Measurements from ENCODE around the gene CCDC167. TPM values are rescaled to one million over a fixed set of nuclear protein-coding genes. Genes with fewer than 3 reads are reported as not detected.

Gene CCDC167
- total RNA-seq, 1 donor from 2014 or later: 28.4 TPM

DNA sequence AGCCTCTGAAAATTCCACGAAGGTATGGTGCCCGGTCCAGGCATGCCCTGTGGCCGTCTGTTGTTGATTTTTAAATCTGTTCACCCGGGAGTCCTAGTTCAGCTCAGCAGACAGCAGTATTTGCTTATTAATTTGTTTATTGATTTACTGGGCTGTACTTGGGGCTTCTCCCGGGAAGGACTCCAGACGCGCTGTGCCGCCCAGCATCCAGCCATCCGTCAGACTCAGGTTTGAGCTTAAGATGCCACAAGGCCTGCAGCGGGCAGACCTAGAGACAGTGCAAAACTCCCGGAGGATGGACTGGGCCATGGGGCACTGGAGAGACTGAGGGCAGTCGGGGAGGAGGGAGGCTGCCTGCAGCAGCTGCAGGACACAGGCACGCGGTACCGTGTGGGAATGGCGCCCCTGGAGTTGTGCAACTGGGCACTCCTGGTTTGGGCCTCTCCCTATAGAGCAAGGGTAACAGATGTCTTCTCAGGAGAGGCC lies 17.3 kb upstream of the CCDC167 start:
- intact Hi-C loops (cut with DNase I): no loop called here
- TF ChIP-seq CTCF (IDR thresholded peaks at IDR 0.05): no peak
- no peak for DNase-seq (ENCODE audit: low spot score in 2 of 2)
- H3K36me3 ChIP-seq: no peaks in the 10 kb centered on the region
- H3K4me3 ChIP-seq: no peak overlapping the region
- no peaks in the 10 kb centered on the region for H3K4me1 ChIP-seq
- no peak overlapping the region for H3K27ac ChIP-seq
- no peaks in the 10 kb centered on the region for H3K9me3 ChIP-seq
- H3K27me3 ChIP-seq: no peaks in the 10 kb centered on the region

GRCh38 chr6:37516076-37516919 lies 16.6 kb upstream of the CCDC167 start:
- Histone ChIP-seq H3K9me3 (no peaks in the 10 kb centered on the region), H3K27ac (no peak overlapping the region), H3K36me3 (no peaks in the 10 kb centered on the region), H3K27me3 (no peaks in the 10 kb centered on the region), H3K4me1 (no peaks in the 10 kb centered on the region), H3K4me3 (no peak overlapping the region)
- intact Hi-C loops (cut with DNase I): no loop called here
- no peak for DNase-seq (ENCODE audit: low spot score in 2 of 2)
- TF ChIP-seq CTCF (IDR thresholded peaks at IDR 0.05): no peak

- no peak for DNase-seq (ENCODE audit: low spot score in 2 of 2)
- Histone ChIP-seq H3K4me1 (no peaks in the 10 kb centered on the region), H3K9me3 (no peaks in the 10 kb centered on the region), H3K36me3 (no peaks in the 10 kb centered on the region), H3K27ac (no peak overlapping the region), H3K4me3 (no peak overlapping the region), H3K27me3 (no peaks in the 10 kb centered on the region)
- no peak for TF ChIP-seq CTCF (IDR thresholded peaks at IDR 0.05)
- intact Hi-C loops (cut with DNase I): no loop called here
Measured at GRCh38 chr6:37515712-37516075, 16.0 kb upstream of the CCDC167 start.

- no peak for DNase-seq (ENCODE audit: low spot score in 2 of 2)
- no peaks in the 10 kb centered on the region for H3K9me3 ChIP-seq
- H3K27me3 ChIP-seq: no peaks in the 10 kb centered on the region
- no peaks in the 10 kb centered on the region for H3K36me3 ChIP-seq
- no peak overlapping the region for H3K4me3 ChIP-seq
- intact Hi-C loops (cut with DNase I): no loop called here
- no peaks in the 10 kb centered on the region for H3K4me1 ChIP-seq
- no peak for TF ChIP-seq CTCF (IDR thresholded peaks at IDR 0.05)
- H3K27ac ChIP-seq: no peak overlapping the region
Measured at GRCh38 chr6:37514837-37515236, 15.1 kb upstream of the CCDC167 start.

GRCh38 chr6:37514321-37514771 lies 14.7 kb upstream of the CCDC167 start:
- H3K9me3 ChIP-seq: no peaks in the 10 kb centered on the region
- H3K36me3 ChIP-seq: no peaks in the 10 kb centered on the region
- intact Hi-C loops (cut with DNase I): no loop called here
- H3K27ac ChIP-seq: no peak overlapping the region
- no peaks in the 10 kb centered on the region for H3K27me3 ChIP-seq
- no peak overlapping the region for H3K4me3 ChIP-seq
- TF ChIP-seq CTCF (IDR thresholded peaks at IDR 0.05): no peak
- DNase-seq (ENCODE audit: low spot score in 2 of 2): no peak
- no peaks in the 10 kb centered on the region for H3K4me1 ChIP-seq
